Breast epithelium (tissue), 3 donors: ENCODE measurements around the gene MYEOV.

Source experiments
- CTCF ChIP-seq, 3 donors: fragments of 450-650 bp; IDR thresholded peaks; one replicate each; pipeline ENCODE4 v1.5.1; 2016 to 2017; ENCODE audit warnings: antibody characterized with exemption in 3 of 3, mild to moderate bottlenecking in 3 of 3, moderate library complexity in 3 of 3
- POLR2A ChIP-seq: fragments of 450-650 bp; IDR thresholded peaks from one replicate; pipeline ENCODE4 v1.6.1; 2016; ENCODE audit warnings: antibody characterized with exemption, mild to moderate bottlenecking, moderate library complexity

DNA sequence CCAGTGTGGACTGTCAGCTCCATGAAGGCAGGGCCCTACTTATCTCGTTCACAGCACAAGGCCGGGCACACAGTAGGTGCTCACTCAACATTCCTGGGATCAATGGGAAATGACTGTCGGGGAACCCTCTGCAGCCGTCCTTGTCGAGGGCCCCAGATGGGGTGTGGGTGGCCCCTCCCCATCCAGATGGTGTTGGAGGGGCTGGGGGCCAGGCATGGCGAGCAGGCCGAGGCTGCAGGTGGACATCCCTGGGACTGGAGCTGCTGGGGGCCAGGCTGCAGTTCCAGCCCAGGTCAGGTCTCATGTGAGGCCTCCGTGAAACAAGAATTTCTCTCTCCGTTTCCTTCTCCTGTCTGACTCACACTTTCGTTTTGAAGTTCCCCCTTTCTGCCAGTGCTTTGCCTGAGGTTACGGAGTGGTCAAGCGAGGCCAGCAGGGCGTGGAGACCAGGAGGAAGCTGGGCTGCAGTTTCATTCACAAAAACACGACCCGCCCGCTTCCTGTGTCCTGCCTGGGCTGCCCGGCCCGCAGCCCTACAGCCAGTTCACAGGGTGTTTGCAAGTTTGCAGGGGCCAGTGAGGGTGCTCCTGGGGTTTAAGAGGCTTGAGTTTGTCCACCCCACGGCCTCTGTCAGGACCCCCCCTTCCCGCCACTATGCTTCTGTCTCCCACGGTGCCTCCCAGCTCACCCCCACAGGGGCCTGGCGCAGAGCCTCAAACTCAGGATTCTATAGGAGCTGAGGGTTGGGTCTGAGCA, 4.5 kb downstream of the MYEOV start:
- no peak for TF ChIP-seq CTCF (IDR thresholded peaks at IDR 0.05)
- no peak for TF ChIP-seq POLR2A
